Endothelial cell (in vitro differentiated cells): ENCODE data around the gene CFAP61. TPM values are rescaled to one million over a fixed set of nuclear protein-coding genes. Genes with fewer than 3 reads are reported as not detected.
"Not testable (repeated sequence)": the region's sequence is repeated elsewhere in the genome, so short reads cannot be mapped to it uniquely, and the experiment has no call there.

Experiments used
- DNase-seq: peaks from one replicate; pipeline ENCODE4 v3.0.0; 2021; ENCODE audit warnings: low spot score
- H3K27ac Mint-ChIP-seq: one replicate; pipeline ENCODE4 v1.8.0; 2021; ENCODE audit warnings: mixed read lengths, inconsistent platforms; ENCODE audit not compliant: unreplicated experiment
- H3K27me3 Mint-ChIP-seq: one replicate; pipeline ENCODE4 v1.8.0; 2021; ENCODE audit warnings: mild to moderate bottlenecking, moderate library complexity, mixed read lengths, inconsistent platforms; ENCODE audit not compliant: unreplicated experiment
- H3K36me3 Mint-ChIP-seq: one replicate; pipeline ENCODE4 v1.8.0; 2021; ENCODE audit warnings: mild to moderate bottlenecking, low read depth, mixed read lengths, inconsistent platforms; ENCODE audit not compliant: unreplicated experiment
- H3K4me1 Mint-ChIP-seq: one replicate; pipeline ENCODE4 v1.8.0; 2021; ENCODE audit warnings: mild to moderate bottlenecking, mixed read lengths, inconsistent platforms; ENCODE audit not compliant: unreplicated experiment
- H3K4me3 Mint-ChIP-seq: one replicate; pipeline ENCODE4 v1.8.0; 2021; ENCODE audit warnings: mild to moderate bottlenecking, mixed read lengths, inconsistent platforms; ENCODE audit not compliant: unreplicated experiment
- H3K9me3 Mint-ChIP-seq: one replicate; pipeline ENCODE4 v1.8.0; 2021; ENCODE audit warnings: mixed read lengths, inconsistent platforms; ENCODE audit not compliant: unreplicated experiment
- long read RNA-seq: library from polyadenylated mRNA; unstranded; transcript quantifications from one replicate; pipeline ENCODE4 v2.0.0, GENCODE V29; 2020; ENCODE audit not compliant: unreplicated experiment
- total RNA-seq: library from RNA; stranded (reverse); fragmentation: NEBNext Ultra II Directional; extraction: Animal tissue kit (Norgen Biotek cat#: 25700); gene quantifications from one replicate; pipeline ENCODE4 v1.2.1, GENCODE V29; 2021; ENCODE audit not compliant: unreplicated experiment
- TF ChIP-seq, protein P1 (sequence below): fragments of 200-600 bp; sonication (generic); IDR thresholded peaks from one replicate; pipeline ENCODE4 v1.5.0; 2021; ENCODE audit warnings: antibody characterized with exemption; ENCODE audit not compliant: unreplicated experiment

The CFAP61 gene, protein sequence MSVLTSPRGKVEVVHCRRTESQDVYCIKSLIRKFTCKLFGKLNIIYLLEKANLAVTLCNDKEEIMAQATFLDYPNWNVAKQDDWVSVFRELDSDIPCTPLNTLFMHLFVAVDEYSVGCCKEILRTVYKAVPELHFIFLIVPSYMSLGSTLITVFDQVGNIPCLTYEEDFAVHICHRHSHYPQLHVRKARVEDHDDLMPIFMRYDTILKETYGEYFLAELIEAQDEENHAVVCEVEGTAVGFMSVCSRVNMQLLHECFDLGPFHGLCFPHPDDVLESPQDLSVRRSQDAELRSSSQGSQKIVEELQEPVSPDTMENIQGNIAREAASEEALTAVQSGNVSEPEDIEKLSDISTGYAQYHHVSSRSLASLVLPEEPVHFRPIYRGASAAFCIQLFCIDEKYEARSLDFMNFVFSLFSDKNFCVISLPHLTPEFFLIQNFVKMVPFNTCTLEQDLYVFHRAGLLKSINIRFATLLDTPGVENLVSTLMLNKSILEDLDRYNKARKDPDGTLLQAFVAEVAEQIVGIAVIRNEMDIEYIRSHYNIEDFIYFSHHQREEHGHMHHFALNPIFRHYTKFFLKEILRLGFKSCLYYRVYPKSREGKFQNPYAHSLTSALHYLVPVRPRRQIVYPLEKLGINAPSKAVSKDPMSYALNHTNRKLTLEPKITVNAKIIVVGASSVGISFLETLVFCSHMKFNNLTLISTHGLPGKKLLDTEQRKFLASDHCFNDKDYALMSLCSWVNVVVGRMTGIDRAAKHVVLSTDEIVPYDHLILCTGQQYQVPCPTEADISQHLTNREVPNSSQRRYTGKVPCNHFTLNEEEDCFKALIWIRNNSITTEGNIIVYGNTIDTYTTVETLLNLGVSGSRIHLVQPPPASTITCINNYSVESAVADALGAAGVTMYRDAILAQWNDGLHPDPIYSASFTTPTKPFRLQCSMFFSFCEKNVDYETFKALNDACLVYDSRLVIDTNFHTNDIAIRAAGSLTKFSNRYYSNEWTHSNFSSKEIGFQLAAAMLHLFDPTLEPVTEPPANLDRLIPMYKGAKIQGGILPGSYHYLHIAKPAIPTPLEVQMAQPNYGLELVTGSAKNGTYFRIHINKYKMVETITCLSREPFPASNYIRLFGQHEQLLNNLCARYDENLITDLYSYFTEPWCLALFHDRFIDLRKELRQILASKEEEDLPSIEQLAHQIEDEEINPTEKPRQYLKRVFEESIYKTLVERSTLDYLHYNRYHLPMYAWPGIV
- total RNA-seq: not detected
- long read RNA-seq, partial matches to known transcripts: 0 of 1 reads
- long read RNA-seq, other reads (novel, unspliced or antisense): 1 of 1 reads

DNA sequence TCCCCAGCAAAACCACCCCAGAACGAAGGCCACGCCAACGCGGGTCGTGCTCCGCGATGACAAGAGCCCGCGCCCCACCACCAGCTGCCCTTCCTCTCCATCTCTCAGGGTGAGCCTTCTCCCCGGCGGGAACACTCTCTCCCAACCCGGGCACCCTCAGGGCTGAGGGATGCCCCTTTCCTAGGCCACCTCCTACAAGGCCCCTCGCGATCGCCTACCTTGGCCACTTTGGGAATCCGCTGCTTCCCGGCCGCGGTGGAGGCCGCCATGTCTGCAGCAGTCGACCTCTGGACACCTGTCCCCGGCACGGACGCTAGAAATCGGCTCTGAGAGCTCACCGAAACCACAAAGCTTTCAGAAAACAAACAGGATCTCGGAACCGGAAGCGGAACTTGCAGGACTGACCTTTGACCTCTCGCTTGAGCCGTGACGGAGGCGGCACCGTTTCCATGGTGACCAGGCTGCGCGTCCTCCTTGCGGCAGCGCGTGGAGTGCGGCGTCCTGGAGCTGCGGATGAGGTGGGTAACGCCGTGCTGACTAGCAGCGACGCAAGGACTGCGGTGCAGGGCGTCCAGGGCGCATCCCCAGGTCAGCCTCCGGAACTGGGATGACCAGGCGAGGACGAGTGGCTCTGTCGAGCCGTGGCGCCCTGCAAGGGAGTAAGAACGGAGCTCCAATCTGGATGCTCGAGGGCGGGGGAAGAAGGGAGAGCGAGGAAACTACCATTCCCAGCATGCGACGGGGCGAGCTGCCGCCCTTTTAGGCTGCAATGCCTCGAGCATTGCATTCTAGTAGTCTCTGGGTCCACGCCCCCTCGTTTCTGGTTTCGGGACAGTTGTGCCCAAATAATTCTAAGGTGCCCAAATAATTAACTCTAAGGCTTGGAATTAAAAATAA, at the start of gene CFAP61, which contains the start of gene CRNKL1:
CFAP61 (plus strand) TSS at position 459 of the 897 bp plus-strand sequence. CDS start 4,122 bp downstream, outside the sequence.
CRNKL1 (minus strand) TSS at position 393 of the 897 bp plus-strand sequence; CDS start at position 269, 124 bp downstream.
- Mint-ChIP-seq H3K36me3 (peaks cover 19% of the 10 kb centered on the region), H3K4me1 (peaks cover 11% of the 10 kb centered on the region), H3K27ac (peak within 1 kb of the TSS; percentile 99), H3K4me3 (peak within 1 kb of the TSS; percentile 100), H3K27me3 (peaks cover 7% of the 10 kb centered on the region), H3K9me3 (no peaks in the 10 kb centered on the region)
- TF ChIP-seq, protein P1, sequence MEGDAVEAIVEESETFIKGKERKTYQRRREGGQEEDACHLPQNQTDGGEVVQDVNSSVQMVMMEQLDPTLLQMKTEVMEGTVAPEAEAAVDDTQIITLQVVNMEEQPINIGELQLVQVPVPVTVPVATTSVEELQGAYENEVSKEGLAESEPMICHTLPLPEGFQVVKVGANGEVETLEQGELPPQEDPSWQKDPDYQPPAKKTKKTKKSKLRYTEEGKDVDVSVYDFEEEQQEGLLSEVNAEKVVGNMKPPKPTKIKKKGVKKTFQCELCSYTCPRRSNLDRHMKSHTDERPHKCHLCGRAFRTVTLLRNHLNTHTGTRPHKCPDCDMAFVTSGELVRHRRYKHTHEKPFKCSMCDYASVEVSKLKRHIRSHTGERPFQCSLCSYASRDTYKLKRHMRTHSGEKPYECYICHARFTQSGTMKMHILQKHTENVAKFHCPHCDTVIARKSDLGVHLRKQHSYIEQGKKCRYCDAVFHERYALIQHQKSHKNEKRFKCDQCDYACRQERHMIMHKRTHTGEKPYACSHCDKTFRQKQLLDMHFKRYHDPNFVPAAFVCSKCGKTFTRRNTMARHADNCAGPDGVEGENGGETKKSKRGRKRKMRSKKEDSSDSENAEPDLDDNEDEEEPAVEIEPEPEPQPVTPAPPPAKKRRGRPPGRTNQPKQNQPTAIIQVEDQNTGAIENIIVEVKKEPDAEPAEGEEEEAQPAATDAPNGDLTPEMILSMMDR: no peak
- DNase-seq: peak; percentile 96

DNA sequence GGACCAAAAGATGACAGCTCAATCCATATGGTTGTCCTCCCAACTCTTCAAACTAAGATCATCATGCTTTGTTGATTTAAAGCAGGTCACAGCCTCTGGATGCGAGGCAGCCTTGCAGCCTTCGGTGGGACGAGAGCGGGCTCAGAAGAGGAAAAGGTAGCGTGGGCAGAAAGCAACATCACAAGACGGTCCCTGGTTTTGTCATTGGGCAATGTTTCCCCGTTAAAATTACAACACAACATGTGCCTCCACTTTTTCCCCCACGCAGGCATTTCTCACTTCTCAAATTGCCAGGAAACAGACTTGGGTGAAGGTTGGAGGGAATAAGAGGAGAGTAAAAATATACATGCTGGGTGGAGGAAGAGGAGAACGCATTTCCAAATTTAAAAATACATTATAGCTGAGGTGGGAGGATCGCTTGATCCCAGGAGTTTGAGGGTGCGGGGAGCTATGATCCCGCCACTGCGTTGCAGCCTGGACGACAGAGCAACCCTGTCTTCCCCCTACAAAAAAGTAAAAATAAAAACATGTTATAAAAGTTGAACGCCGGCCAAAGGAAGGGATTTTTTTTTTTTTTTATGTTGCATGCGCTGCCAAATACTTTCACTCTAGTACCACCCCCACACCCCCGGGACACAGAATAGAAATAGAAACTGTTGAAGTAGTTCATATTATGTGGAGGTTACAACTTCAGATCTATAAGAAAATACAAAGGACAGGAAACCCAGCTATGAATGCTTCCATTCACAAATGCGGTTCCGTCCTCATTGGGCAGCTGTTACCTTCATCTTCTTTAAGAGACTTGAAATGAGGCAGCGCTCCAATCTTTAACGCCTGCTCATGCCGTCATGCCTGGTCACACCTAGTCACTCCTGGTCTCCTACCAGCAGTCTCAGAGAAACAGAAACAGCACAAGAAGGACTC, 49.0 kb upstream of the CFAP61 start:
- H3K4me3 Mint-ChIP-seq: no peak overlapping the region
- TF ChIP-seq, protein P1: no peak
- H3K36me3 Mint-ChIP-seq: peaks cover 37% of the 10 kb centered on the region
- peaks cover 4% of the 10 kb centered on the region for H3K27me3 Mint-ChIP-seq
- H3K4me1 Mint-ChIP-seq: no peaks in the 10 kb centered on the region
- H3K9me3 Mint-ChIP-seq: no peaks in the 10 kb centered on the region
- DNase-seq: no peak
- no peak overlapping the region for H3K27ac Mint-ChIP-seq

DNA sequence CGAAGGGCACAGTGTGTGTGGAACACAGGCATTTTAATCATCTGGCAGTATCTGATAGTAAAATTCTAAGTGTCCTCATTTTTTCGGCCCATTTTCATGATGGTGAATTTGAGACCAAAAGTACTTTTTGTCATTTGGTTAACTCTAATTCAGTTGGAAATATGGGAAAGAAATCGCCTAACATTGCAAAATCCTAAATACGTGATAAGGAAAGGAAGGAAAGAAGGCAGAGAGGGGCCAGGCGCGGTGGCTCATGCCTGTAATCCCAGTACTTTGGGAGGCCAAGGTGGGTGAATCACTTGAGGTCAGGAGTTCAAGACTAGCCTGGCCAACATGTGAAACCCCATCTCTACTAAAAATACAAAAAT, 48.4 kb upstream of the CFAP61 start:
- not testable (repeated sequence) for H3K4me3 Mint-ChIP-seq

DNA sequence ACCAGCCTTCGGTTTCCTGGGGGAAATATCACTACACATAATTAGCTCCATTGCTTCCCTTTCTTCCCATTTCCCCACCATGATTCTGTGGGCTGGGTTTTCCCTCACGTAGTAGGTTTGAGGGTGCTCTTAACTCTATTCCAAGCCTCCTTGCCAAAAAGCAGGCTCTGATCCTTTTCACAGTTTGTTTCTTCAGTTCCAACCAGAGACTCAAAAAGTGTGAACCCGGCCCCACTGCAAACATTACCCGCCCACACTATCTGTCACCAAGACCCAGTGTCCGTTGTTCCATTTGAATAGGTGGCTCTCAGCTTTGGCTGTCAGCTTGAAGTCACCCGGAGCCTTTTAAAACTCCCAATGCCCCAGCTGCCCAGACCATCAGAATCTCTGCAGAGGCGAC, 47.0 kb upstream of the CFAP61 start:
- H3K4me3 Mint-ChIP-seq: no peak overlapping the region
- no peaks in the 10 kb centered on the region for H3K4me1 Mint-ChIP-seq
- peaks cover 22% of the 10 kb centered on the region for H3K36me3 Mint-ChIP-seq
- no peak for DNase-seq
- H3K27ac Mint-ChIP-seq: no peak overlapping the region
- H3K9me3 Mint-ChIP-seq: no peaks in the 10 kb centered on the region
- peaks cover 3% of the 10 kb centered on the region for H3K27me3 Mint-ChIP-seq
- TF ChIP-seq, protein P1: no peak

More for the DNA sequence above, 48.4 kb upstream of the CFAP61 start:
- not testable (repeated sequence) for H3K9me3 Mint-ChIP-seq, H3K27ac Mint-ChIP-seq, H3K4me1 Mint-ChIP-seq, H3K27me3 Mint-ChIP-seq, DNase-seq
- H3K36me3 Mint-ChIP-seq: peaks cover 30% of the 10 kb centered on the region
